ENCODE results near the gene TTC39C. TPM values are rescaled to one million over a fixed set of nuclear protein-coding genes. Genes with fewer than 3 reads are reported as not detected.

TTC39C gene
- total RNA-seq (2014; rRNA removed; shearing (Covaris generic)) (108 and 136 TPM in 2 replicates), polyA plus RNA-seq (2016; fragmentation: Nextera tagmentation; extraction: Ambion mirVana) (69.2 and 69.4 TPM in 2 replicates)
- long read RNA-seq, partial matches to known transcripts, result 1 of 11 reads
- long read RNA-seq, other reads (novel, unspliced or antisense), result 6 of 11 reads

DNA sequence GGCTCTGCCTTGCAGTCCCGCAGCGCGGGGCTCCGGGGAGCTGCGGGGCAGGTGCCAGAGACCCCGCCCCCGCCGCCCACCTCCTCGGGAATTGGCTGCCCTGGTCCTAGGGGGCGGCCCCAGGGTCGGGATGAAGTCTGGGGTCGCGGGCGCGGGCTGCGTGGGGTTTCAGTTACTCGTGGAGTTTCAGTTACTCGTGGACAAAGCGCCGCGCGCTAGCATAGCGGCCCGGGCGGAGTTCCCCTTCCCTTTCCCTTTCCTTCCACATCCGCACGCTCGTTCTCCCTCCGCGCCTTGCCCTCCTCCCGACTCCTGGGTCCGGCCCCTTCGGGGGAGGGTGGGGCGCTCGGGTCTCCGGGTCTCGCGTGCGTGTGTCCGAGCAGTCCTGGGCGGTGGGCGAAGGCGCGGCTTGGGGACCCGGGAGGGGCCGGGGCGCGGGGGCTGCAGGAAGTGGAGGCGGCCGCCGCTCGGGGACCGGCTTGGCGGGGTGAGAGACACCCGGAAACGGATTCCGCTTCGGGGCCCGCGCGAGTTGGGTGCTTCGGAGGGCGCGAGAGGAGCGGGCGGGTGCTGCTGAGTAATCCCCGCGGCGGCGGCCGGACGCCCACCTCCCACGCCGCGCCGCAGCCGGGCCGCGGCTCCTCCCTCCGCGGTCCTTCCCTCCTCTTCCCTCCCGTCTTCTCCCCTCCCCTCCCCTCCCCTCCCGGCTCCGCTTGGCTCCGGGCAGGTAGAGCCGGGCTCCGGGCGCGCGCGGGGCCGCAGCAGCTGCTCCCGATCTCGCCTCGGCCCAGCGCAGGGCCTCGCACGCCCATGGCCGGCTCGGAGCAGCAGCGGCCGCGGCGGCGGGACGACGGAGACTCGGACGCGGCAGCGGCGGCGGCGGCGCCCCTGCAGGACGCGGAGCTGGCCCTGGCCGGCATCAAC, at the start of gene TTC39C:
TTC39C (plus strand) TSS at position 693 of the 924 bp plus-strand sequence; CDS start at position 811, 118 bp downstream.
- H3K27ac Mint-ChIP-seq, result no peak within 1 kb of the TSS
- peak within 1 kb of the TSS; percentile 82 for H3K4me2 ChIP-seq
- TF ChIP-seq JUNB (IDR thresholded peaks at IDR 0.05; ENCODE audit: unreplicated experiment) (no peak), POLR2AphosphoS5 (IDR thresholded peaks at IDR 0.05; ENCODE audit: low read depth) (peak; percentile 46; the same call in 1 of the 2 replicates)

DNA sequence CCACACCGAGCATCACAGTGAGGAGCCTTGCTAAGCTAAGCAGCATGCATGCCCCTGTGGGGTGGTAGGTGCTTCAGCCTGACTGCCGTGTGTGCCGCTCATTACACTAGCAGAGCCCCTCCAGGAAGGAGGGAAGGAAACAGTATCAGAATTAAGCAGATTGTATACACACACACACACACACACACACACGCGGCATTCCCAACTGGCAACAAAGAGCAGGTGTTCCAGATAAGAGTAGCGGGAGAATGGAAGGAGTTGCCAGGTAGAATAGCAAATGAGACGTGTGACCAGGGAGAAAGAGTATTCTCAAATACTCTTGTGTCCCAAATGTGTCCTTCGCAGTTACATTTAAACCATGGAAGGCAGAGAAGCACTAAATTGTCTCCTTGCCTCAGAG, 47.6 kb upstream of the TTC39C start:
- Histone ChIP-seq H3K9me2 (ENCODE audit: insufficient read depth) (peaks cover 6% of the 10 kb centered on the region), H3K27ac (ENCODE audit: low read depth) (no peak overlapping the region), H3K4me3 (no peak overlapping the region), H3K27me3 (ENCODE audit: insufficient read depth) (no peaks in the 10 kb centered on the region), H3K79me2 (replicated peaks; ENCODE audit: insufficient read depth) (no peaks in the 10 kb centered on the region), H4K20me1 (replicated peaks; ENCODE audit: insufficient read depth) (no peaks in the 10 kb centered on the region), H3K4me1 (ENCODE audit: insufficient read depth) (peaks cover 19% of the 10 kb centered on the region), H3K4me2 (no peak overlapping the region), H3K36me3 (ENCODE audit: insufficient read depth) (no peaks in the 10 kb centered on the region), H3F3A (replicated peaks; ENCODE audit: low read depth) (no peaks in the 10 kb centered on the region), H2AFZ (peak overlapping the region; percentile 14; the same call in 1 of the 2 replicates)
- DNase-seq (ENCODE audit: low spot score), result no peak
- Mint-ChIP-seq H3K27ac (no peak overlapping the region), H3K4me1 (peaks cover 19% of the 10 kb centered on the region), H3K36me3 (ENCODE audit: low read depth) (no peaks in the 10 kb centered on the region), H3K4me3 (no peak overlapping the region), H3K9me3 (no peaks in the 10 kb centered on the region; the same call in 2 of the 3 replicates), H3K27me3 (ENCODE audit: insufficient read depth, low read depth, poor library complexity) (peaks cover 6% of the 10 kb centered on the region)
- ATAC-seq, result no peak
- TF ChIP-seq, protein P1, sequence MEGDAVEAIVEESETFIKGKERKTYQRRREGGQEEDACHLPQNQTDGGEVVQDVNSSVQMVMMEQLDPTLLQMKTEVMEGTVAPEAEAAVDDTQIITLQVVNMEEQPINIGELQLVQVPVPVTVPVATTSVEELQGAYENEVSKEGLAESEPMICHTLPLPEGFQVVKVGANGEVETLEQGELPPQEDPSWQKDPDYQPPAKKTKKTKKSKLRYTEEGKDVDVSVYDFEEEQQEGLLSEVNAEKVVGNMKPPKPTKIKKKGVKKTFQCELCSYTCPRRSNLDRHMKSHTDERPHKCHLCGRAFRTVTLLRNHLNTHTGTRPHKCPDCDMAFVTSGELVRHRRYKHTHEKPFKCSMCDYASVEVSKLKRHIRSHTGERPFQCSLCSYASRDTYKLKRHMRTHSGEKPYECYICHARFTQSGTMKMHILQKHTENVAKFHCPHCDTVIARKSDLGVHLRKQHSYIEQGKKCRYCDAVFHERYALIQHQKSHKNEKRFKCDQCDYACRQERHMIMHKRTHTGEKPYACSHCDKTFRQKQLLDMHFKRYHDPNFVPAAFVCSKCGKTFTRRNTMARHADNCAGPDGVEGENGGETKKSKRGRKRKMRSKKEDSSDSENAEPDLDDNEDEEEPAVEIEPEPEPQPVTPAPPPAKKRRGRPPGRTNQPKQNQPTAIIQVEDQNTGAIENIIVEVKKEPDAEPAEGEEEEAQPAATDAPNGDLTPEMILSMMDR (conservative IDR thresholded peaks at IDR 0.05; ENCODE audit: low read depth in 2 of 2), result no peak
- TF ChIP-seq POLR2AphosphoS5 (IDR thresholded peaks at IDR 0.05; ENCODE audit: low read depth), result no peak
- TF ChIP-seq, protein P2, sequence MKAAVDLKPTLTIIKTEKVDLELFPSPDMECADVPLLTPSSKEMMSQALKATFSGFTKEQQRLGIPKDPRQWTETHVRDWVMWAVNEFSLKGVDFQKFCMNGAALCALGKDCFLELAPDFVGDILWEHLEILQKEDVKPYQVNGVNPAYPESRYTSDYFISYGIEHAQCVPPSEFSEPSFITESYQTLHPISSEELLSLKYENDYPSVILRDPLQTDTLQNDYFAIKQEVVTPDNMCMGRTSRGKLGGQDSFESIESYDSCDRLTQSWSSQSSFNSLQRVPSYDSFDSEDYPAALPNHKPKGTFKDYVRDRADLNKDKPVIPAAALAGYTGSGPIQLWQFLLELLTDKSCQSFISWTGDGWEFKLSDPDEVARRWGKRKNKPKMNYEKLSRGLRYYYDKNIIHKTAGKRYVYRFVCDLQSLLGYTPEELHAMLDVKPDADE (IDR thresholded peaks at IDR 0.05), result no peak
- no peak for TF ChIP-seq EZH2phosphoT487 (IDR thresholded peaks at IDR 0.05; ENCODE audit: unreplicated experiment)
- no peak for TF ChIP-seq NANOG (IDR thresholded peaks at IDR 0.05; ENCODE audit: borderline replicate concordance)
- TF ChIP-seq, protein P3, sequence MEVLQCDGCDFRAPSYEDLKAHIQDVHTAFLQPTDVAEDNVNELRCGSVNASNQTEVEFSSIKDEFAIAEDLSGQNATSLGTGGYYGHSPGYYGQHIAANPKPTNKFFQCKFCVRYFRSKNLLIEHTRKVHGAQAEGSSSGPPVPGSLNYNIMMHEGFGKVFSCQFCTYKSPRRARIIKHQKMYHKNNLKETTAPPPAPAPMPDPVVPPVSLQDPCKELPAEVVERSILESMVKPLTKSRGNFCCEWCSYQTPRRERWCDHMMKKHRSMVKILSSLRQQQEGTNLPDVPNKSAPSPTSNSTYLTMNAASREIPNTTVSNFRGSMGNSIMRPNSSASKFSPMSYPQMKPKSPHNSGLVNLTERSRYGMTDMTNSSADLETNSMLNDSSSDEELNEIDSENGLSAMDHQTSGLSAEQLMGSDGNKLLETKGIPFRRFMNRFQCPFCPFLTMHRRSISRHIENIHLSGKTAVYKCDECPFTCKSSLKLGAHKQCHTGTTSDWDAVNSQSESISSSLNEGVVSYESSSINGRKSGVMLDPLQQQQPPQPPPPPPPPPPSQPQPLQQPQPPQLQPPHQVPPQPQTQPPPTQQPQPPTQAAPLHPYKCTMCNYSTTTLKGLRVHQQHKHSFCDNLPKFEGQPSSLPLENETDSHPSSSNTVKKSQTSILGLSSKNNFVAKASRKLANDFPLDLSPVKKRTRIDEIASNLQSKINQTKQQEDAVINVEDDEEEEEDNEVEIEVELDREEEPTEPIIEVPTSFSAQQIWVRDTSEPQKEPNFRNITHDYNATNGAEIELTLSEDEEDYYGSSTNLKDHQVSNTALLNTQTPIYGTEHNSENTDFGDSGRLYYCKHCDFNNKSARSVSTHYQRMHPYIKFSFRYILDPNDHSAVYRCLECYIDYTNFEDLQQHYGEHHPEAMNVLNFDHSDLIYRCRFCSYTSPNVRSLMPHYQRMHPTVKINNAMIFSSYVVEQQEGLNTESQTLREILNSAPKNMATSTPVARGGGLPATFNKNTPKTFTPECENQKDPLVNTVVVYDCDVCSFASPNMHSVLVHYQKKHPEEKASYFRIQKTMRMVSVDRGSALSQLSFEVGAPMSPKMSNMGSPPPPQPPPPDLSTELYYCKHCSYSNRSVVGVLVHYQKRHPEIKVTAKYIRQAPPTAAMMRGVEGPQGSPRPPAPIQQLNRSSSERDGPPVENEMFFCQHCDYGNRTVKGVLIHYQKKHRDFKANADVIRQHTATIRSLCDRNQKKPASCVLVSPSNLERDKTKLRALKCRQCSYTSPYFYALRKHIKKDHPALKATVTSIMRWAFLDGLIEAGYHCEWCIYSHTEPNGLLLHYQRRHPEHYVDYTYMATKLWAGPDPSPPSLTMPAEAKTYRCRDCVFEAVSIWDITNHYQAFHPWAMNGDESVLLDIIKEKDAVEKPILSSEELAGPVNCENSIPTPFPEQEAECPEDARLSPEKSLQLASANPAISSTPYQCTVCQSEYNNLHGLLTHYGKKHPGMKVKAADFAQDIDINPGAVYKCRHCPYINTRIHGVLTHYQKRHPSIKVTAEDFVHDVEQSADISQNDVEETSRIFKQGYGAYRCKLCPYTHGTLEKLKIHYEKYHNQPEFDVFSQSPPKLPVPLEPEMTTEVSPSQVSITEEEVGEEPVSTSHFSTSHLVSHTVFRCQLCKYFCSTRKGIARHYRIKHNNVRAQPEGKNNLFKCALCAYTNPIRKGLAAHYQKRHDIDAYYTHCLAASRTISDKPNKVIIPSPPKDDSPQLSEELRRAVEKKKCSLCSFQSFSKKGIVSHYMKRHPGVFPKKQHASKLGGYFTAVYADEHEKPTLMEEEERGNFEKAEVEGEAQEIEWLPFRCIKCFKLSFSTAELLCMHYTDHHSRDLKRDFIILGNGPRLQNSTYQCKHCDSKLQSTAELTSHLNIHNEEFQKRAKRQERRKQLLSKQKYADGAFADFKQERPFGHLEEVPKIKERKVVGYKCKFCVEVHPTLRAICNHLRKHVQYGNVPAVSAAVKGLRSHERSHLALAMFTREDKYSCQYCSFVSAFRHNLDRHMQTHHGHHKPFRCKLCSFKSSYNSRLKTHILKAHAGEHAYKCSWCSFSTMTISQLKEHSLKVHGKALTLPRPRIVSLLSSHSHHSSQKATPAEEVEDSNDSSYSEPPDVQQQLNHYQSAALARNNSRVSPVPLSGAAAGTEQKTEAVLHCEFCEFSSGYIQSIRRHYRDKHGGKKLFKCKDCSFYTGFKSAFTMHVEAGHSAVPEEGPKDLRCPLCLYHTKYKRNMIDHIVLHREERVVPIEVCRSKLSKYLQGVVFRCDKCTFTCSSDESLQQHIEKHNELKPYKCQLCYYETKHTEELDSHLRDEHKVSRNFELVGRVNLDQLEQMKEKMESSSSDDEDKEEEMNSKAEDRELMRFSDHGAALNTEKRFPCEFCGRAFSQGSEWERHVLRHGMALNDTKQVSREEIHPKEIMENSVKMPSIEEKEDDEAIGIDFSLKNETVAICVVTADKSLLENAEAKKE (CRISPR knock-in tag; IDR thresholded peaks at IDR 0.05), result no peak
- TF ChIP-seq EZH2 (IDR thresholded peaks at IDR 0.05; ENCODE audit: low read depth, unreplicated experiment), result no peak
- TF ChIP-seq STAT1 (IDR thresholded peaks at IDR 0.05; ENCODE audit: unreplicated experiment), result no peak

More for the DNA sequence above, at the start of gene TTC39C:
- H3K36me3 Mint-ChIP-seq (ENCODE audit: low read depth), result no peaks in the 10 kb centered on the region; the same call in 2 of the 3 replicates
- ATAC-seq (peak; percentile 65), DNase-seq (ENCODE audit: low spot score) (peak; percentile 74)
- Histone ChIP-seq H3K4me3 (peak within 1 kb of the TSS; percentile 89), H3F3A (replicated peaks; ENCODE audit: low read depth) (peaks cover 6% of the 10 kb centered on the region), H3K4me1 (ENCODE audit: insufficient read depth) (peaks cover 39% of the 10 kb centered on the region), H4K20me1 (replicated peaks; ENCODE audit: insufficient read depth) (peaks cover 4% of the 10 kb centered on the region; the same call in 1 of the 2 replicates), H2AFZ (no peak within 1 kb of the TSS), H3K27ac (ENCODE audit: low read depth) (no peak within 1 kb of the TSS; the same call in 1 of the 2 replicates), H3K27me3 (ENCODE audit: insufficient read depth) (no peaks in the 10 kb centered on the region), H3K9me2 (ENCODE audit: insufficient read depth) (no peaks in the 10 kb centered on the region), H3K79me2 (replicated peaks; ENCODE audit: insufficient read depth) (peaks cover 46% of the 10 kb centered on the region), H3K36me3 (ENCODE audit: insufficient read depth) (no peaks in the 10 kb centered on the region)
- H3K4me1 Mint-ChIP-seq, result peaks cover 34% of the 10 kb centered on the region
- peaks cover 13% of the 10 kb centered on the region for H3K27me3 Mint-ChIP-seq (ENCODE audit: insufficient read depth, low read depth, poor library complexity)
- peak within 1 kb of the TSS; percentile 85 for H3K4me3 Mint-ChIP-seq
- H3K9me3 Mint-ChIP-seq, result no peaks in the 10 kb centered on the region; the same call in 2 of the 3 replicates

All from GM23338 (cell line).